Neural progenitor cell (in vitro differentiated cells): ENCODE data around the gene UQCC2.

ENCODE experiments used
- CTCF ChIP-seq: fragments of 200-600 bp; sonication (generic); IDR thresholded peaks from 2 replicates; pipeline ENCODE4 v1.5.1; 2017; ENCODE audit warnings: antibody characterized with exemption, mild to moderate bottlenecking
- EZH2 ChIP-seq: fragments of 200-600 bp; sonication (generic); IDR thresholded peaks from 2 replicates; pipeline ENCODE4 v1.6.1; 2017; ENCODE audit warnings: antibody characterized with exemption, mild to moderate bottlenecking, moderate library complexity

DNA sequence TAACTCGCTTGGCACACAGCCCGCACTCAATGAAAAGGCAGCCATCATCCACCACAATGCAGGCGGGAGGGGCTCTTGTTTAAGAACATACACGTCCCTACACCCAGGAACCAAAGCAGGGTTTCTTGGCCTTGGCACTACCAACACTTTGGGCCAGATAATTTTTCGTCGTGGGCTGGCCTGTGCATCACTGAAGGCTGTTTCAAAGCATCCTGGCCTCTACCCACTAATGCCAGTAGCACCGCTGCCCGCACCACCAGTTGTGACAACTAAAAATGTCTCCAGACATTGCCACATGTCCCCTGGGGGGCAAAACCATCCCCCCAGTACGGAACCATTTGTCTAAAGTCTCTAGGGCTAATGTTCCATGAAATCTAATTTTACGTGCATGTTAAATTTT is 13.0 kb downstream of the UQCC2 start:
- TF ChIP-seq EZH2 (no peak), CTCF (no peak)
